GM12878 (cell line): ENCODE measurements around the gene LRP8. TPM values are rescaled to one million over a fixed set of nuclear protein-coding genes. Genes with fewer than 3 reads are reported as not detected.

ENCODE experiments used
- ATAC-seq: fragments of 200-7000 bp; cut with Tn5 transposase; 3 replicates; pipeline ENCODE4 v1.9.1; 2020; ENCODE audit warnings: mild to moderate bottlenecking, moderate library complexity
- BruUV-seq: library from RNA; stranded (reverse); fragments of 400-500 nt; replicated peaks from 2 replicates; lab custom pipeline; 2021; lab: Mats Ljungman, UMichigan
- CTCF ChIA-PET: fragments of 300-600 bp; sonication (Branson Sonifier 250); formaldehyde crosslinking; extraction: SDS; loops from one replicate; lab custom pipeline; 2021; ENCODE audit warnings: inconsistent platforms; lab: Yijun Ruan, JAX
- POLR2A ChIA-PET: fragments of 350-600 bp; formaldehyde crosslinking; extraction: SDS; loops from one replicate; lab custom pipeline; 2021; ENCODE audit warnings: inconsistent platforms; lab: Charles Lee
- RAD21 ChIA-PET: fragments of 300-600 bp; sonication (Branson Sonifier 250); formaldehyde crosslinking; loops from one replicate; lab custom pipeline; 2023; ENCODE audit warnings: antibody characterized with exemption; ENCODE audit not compliant: unreplicated experiment; lab: Charles Lee
- SMC1A ChIA-PET: fragments of 300-600 bp; sonication (Branson Sonifier 250); formaldehyde crosslinking; loops from one replicate; lab custom pipeline; 2023; ENCODE audit not compliant: unreplicated experiment, uncharacterized antibody; lab: Charles Lee
- DNase-seq: peaks from one replicate; pipeline ENCODE4 v3.0.0-alpha.2; 2011; ENCODE audit warnings: low read depth, low spot score
- FAIRE-seq: peaks from 3 replicates; lab custom pipeline; 2011; peaks lifted over from hg19 to GRCh38; lab: Jason Lieb, UNC
- H2AFZ ChIP-seq: 2 replicates; pipeline ENCODE4 v1.6.0; 2011; ENCODE audit warnings: low read depth, low read length, control low read depth; ENCODE audit not compliant: control insufficient read depth
- H3K27ac ChIP-seq: 2 replicates; pipeline ENCODE4 v1.5.1; 2011; ENCODE audit warnings: control low read depth; ENCODE audit not compliant: control insufficient read depth, insufficient read depth
- H3K27me3 ChIP-seq, 2 experiments: replicated peaks in 1 of 2; 2 replicates each; pipeline versions ENCODE4 v1.6.0 to v1.6.1; 2011; ENCODE audit warnings: low read length in 1 of 2; ENCODE audit not compliant: control insufficient read depth in 2 of 2, insufficient read depth in 2 of 2
- H3K36me3 ChIP-seq, 2 experiments: 2 replicates each; pipeline ENCODE4 v1.5.1; 2011; ENCODE audit warnings: low read length in 1 of 2; ENCODE audit not compliant: control insufficient read depth in 2 of 2, insufficient read depth in 2 of 2
- H3K4me1 ChIP-seq: 2 replicates; pipeline ENCODE4 v1.6.1; 2011; ENCODE audit warnings: mild to moderate bottlenecking, low read length, moderate library complexity, mixed read lengths; ENCODE audit not compliant: control insufficient read depth, insufficient read depth
- H3K4me2 ChIP-seq: 2 replicates; pipeline ENCODE4 v1.6.0; 2011; ENCODE audit warnings: control low read depth; ENCODE audit not compliant: control insufficient read depth, insufficient read depth
- H3K4me3 ChIP-seq: fragments of 200-600 bp; sonication (generic); 2 replicates; pipeline ENCODE4 v1.5.1; 2016
- H3K79me2 ChIP-seq: 2 replicates; pipeline ENCODE4 v1.6.0; 2011; ENCODE audit warnings: low read length; ENCODE audit not compliant: control insufficient read depth, insufficient read depth
- H3K9ac ChIP-seq: 2 replicates; pipeline ENCODE4 v1.8.0; 2011; ENCODE audit warnings: low read length, control low read depth, mixed read lengths; ENCODE audit not compliant: control insufficient read depth, insufficient read depth
- H3K9me3 ChIP-seq: replicated peaks from 3 replicates; pipeline ENCODE4 v1.5.1; 2011; ENCODE audit warnings: mild to moderate bottlenecking, low read length; ENCODE audit not compliant: control insufficient read depth, insufficient read depth
- H4K20me1 ChIP-seq: 2 replicates; pipeline ENCODE4 v1.6.0; 2011; ENCODE audit not compliant: control insufficient read depth, insufficient read depth
- BCL3 ChIP-seq: IDR thresholded peaks from 2 replicates; pipeline ENCODE4 v1.6.1; 2011; ENCODE audit warnings: borderline replicate concordance, low read depth, mild to moderate bottlenecking, moderate library complexity, low read length; ENCODE audit not compliant: insufficient read depth, poor library complexity, severe bottlenecking
- CHD1 ChIP-seq: IDR thresholded peaks from 2 replicates; pipeline ENCODE4 v1.6.1; 2012; ENCODE audit warnings: low read depth, low read length, improper control_type of control experiment
- CUX1 ChIP-seq: IDR thresholded peaks from 2 replicates; pipeline ENCODE4 v1.6.1; 2012; ENCODE audit warnings: improper control_type of control experiment, low read depth, low read length; ENCODE audit not compliant: insufficient replicate concordance
- DPF2 ChIP-seq: fragments of 450-650 bp; IDR thresholded peaks from 2 replicates; pipeline ENCODE4 v1.6.1; 2017; ENCODE audit warnings: mild to moderate bottlenecking
- ETV6 ChIP-seq, 2 experiments: fragments of 450-650 bp in 1 of 2; IDR thresholded peaks in 1 of 2; conservative IDR thresholded peaks in 1 of 2; 2 replicates each; pipeline ENCODE4 v1.6.1; 2014; ENCODE audit warnings: antibody characterized with exemption in 1 of 2, borderline replicate concordance in 1 of 2, low read depth in 1 of 2, mild to moderate bottlenecking in 1 of 2, moderate library complexity in 1 of 2
- HSF1 ChIP-seq: fragments of 150-350 bp; IDR thresholded peaks from 2 replicates; pipeline ENCODE4 v1.6.1; 2014; ENCODE audit warnings: mild to moderate bottlenecking, low read depth, low read length
- LARP7 ChIP-seq: fragments of 450-650 bp; IDR thresholded peaks from 2 replicates; pipeline ENCODE4 v1.6.1; 2017; ENCODE audit warnings: mild to moderate bottlenecking
- RCOR1 ChIP-seq: conservative IDR thresholded peaks from 2 replicates; pipeline ENCODE4 v1.6.1; 2012; ENCODE audit warnings: low read depth, low read length, improper control_type of control experiment
- SMAD1 ChIP-seq: fragments of 450-650 bp; IDR thresholded peaks from 2 replicates; pipeline ENCODE4 v1.6.1; 2018; ENCODE audit warnings: mild to moderate bottlenecking, low read depth; ENCODE audit not compliant: partially characterized antibody
- SMC3 ChIP-seq: IDR thresholded peaks from 2 replicates; pipeline ENCODE4 v1.6.1; 2011; ENCODE audit warnings: low read length, improper control_type of control experiment, borderline replicate concordance
- YY1 ChIP-seq: IDR thresholded peaks from 2 replicates; pipeline ENCODE4 v1.6.1; 2011; ENCODE audit warnings: low read depth, mild to moderate bottlenecking, low read length
- ZZZ3 ChIP-seq: IDR thresholded peaks from 2 replicates; pipeline ENCODE4 v1.6.1; 2011; ENCODE audit warnings: low read depth; ENCODE audit not compliant: control insufficient read depth, insufficient read length
- WGBS: methylation state at CpG from one replicate; pipeline ENCODE4 v1.1.6; 2016; ENCODE audit warnings: low lambda C conversion rate; ENCODE audit not compliant: insufficient replicate concordance, insufficient coverage; ENCODE audit errors: missing lambda C conversion rate; 5-methylcytosine and 5-hydroxymethylcytosine counted together
- in situ Hi-C: fragments of 300-500 bp; cut with MboI; formaldehyde crosslinking; loops from 9 replicates; pipeline ENCODE4 v1.14.3; 2018; ENCODE audit warnings: mixed read lengths
- intact Hi-C: fragments of 100-400 bp; cut with micrococcal nuclease; formaldehyde crosslinking; loops from one replicate; pipeline ENCODE4 v1.14.2; 2022; ENCODE audit not compliant: unreplicated experiment
- polyA plus RNA-seq, 11 experiments: library from polyadenylated mRNA; depleted of rRNA in 4 of 11; unstranded in 6 of 11; stranded (reverse) in 5 of 11; fragments of >200 nt; fragmentation: Nextera tagmentation in 4 of 11; fragmentation: Illumina TruSeq in 1 of 11; extraction: Ambion mirVana in 4 of 11; extraction: Trizol in 1 of 11; gene quantifications; 1 replicate in 1 of 11; 2 replicates in 10 of 11; pipeline versions ENCODE4 v1.2.1 to v1.2.3, GENCODE V29; 2011 to 2016; ENCODE audit warnings: inconsistent platforms in 2 of 11, missing spikeins in 2 of 11, low read depth in 1 of 11
- total RNA-seq, 4 experiments: library from RNA; depleted of rRNA in 3 of 4; stranded (reverse); fragments of >200 nt in 3 of 4; fragmentation: Illumina TruSeq in 1 of 4; extraction: Trizol in 1 of 4; gene quantifications; 2 replicates each; pipeline versions ENCODE4 v1.2.1 to v1.2.3, GENCODE V29; 2013 to 2021
- TF ChIP-seq, protein P1 (sequence below): IDR thresholded peaks from 2 replicates; pipeline ENCODE4 v1.6.1; 2011; ENCODE audit warnings: low read depth, low read length, improper control_type of control experiment, borderline replicate concordance

The LRP8 gene
- total and polyA plus RNA-seq, 10 of the 15 experiments (the other 5 are each of a cell fraction or from before 2014, with no cell fraction given): 2.8 to 40.5 (median 22.3) TPM

DNA sequence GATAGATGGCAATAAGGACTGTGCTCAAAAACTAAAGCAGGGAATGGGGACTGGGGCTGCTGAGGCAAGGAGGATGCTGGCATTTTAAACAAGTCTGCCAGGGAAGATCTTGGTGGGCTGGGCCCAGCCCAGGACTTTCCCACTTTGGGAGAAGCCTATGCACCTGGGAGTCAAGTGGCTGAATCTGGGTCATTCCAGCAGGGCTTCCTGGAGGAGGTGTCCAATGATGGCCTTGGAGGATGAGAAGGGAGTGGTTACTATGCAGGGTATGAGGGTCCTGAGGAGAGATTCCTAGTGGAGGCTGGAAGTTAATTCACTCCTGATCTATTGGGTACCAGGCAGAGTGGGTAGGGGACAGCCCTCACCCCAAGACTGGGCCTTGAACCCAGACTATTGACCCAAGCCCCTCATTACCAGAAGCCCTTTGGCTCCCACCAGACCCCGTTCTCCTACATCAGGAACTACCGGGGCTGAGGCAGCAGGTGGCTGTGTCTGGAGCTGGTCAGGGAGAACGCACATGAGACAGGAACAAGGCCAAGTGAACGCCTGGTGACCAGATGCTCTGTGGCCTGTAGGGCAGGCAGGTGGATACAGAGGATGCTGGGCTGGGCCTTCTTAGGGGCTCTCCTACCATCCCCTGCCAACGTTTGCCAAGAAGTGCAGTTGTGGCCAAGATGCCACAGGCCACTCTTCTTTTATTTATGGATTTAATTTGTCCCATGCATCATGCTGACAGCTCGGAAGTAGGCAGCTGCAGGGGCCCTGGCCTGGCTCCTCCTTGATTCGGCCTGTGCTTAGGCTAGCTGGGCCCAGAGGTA is 18.3 kb upstream of the LRP8 start:
- Histone ChIP-seq H3K4me1 (peaks cover 17% of the 10 kb centered on the region), H2AFZ (no peak overlapping the region), H4K20me1 (no peaks in the 10 kb centered on the region), H3K4me3 (no peak overlapping the region), H3K9me3 (no peaks in the 10 kb centered on the region), H3K36me3 (no peaks in the 10 kb centered on the region), H3K4me2 (no peak overlapping the region), H3K9ac (no peak overlapping the region), H3K79me2 (no peaks in the 10 kb centered on the region), H3K27me3 (no peaks in the 10 kb centered on the region), H3K27ac (no peak overlapping the region)
- DNase-seq (no peak), ATAC-seq (no peak), FAIRE-seq (no peak)
- SMC1A ChIA-PET: interaction anchor here (0.9 to 2.0 kb wide), 2 partner anchors 52 to 68 kb away, joined by 4 to 9 read pairs; no protein-coding TSS in a partner anchor
- BruUV-seq: no TSS peak
- intact Hi-C loops: no loop called here
- in situ Hi-C loops: no loop called here
- POLR2A ChIA-PET: interaction anchor here (1.0 to 1.1 kb wide), 2 partner anchors 19 to 22 kb away, joined by 3 to 4 read pairs; no protein-coding TSS in a partner anchor
- 78% methylated on average over 7 of the region's 7 CpGs for WGBS
- CTCF ChIA-PET: interaction anchor here (1.7 to 2.0 kb wide), 2 partner anchors 22 to 68 kb away, joined by 7 to 8 read pairs; no protein-coding TSS in a partner anchor
- RAD21 ChIA-PET: interaction anchor here (1.0 to 1.8 kb wide), 5 partner anchors 10 to 50 kb away, joined by 3 to 10 read pairs (median 4); no protein-coding TSS in a partner anchor
- TF ChIP-seq SMC3 (no peak), SMAD1 (no peak), ZZZ3 (no peak), DPF2 (no peak), RCOR1 (no peak), CUX1 (no peak), BCL3 (no peak), CHD1 (no peak), YY1 (no peak), LARP7 (no peak), HSF1 (no peak), ETV6 (conservative IDR thresholded peaks at IDR 0.05 in 1 of 2, IDR thresholded peaks at IDR 0.05 in 1 of 2; ENCODE audit: borderline replicate concordance in 1 of 2, low read depth in 1 of 2) (no peak)
- TF ChIP-seq, protein P1, sequence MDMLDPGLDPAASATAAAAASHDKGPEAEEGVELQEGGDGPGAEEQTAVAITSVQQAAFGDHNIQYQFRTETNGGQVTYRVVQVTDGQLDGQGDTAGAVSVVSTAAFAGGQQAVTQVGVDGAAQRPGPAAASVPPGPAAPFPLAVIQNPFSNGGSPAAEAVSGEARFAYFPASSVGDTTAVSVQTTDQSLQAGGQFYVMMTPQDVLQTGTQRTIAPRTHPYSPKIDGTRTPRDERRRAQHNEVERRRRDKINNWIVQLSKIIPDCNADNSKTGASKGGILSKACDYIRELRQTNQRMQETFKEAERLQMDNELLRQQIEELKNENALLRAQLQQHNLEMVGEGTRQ: no peak
